Measurements from ENCODE around the gene ZNF493. TPM values are rescaled to one million over a fixed set of nuclear protein-coding genes. Genes with fewer than 3 reads are reported as not detected.

Gene ZNF493
- total and polyA plus RNA-seq, 2 donors (not counting 3 experiments of a cell fraction or from before 2014, with no cell fraction given): 2.4 to 8.0 TPM

GRCh38 chr19:21434967-21435544 lies 38.1 kb downstream of the ZNF493 start:
- H3K4me1 ChIP-seq (ENCODE audit: control insufficient read depth, extremely low read depth, insufficient read depth, low read length): no peaks in the 10 kb centered on the region
- H3K4me3 ChIP-seq (replicated peaks in 1 of 3; ENCODE audit: insufficient read depth in 1 of 3, low read depth in 1 of 3, low read length in 3 of 3): no peak overlapping the region
- no peaks in the 10 kb centered on the region for H3K79me2 ChIP-seq (ENCODE audit: control insufficient read depth, insufficient read depth, low read length)
- FAIRE-seq: no peak
- ChIA-PET POLR2A (interaction anchor here (0.7 kb wide), 1 partner anchor 1350 kb away, joined by 3 read pairs; no protein-coding TSS in a partner anchor), CTCF (no interaction called here)
- H3K4me2 ChIP-seq (ENCODE audit: insufficient read depth, low read length): no peak overlapping the region
- no peaks in the 10 kb centered on the region for H3K27me3 ChIP-seq (ENCODE audit: control insufficient read depth in 2 of 2, insufficient read depth in 2 of 2, low read length in 2 of 2)
- BruUV-seq (replicated peaks): no TSS peak
- no peaks in the 10 kb centered on the region for H3K9me3 ChIP-seq (replicated peaks; ENCODE audit: control insufficient read depth, insufficient read depth, low read length)
- no peaks in the 10 kb centered on the region for H3K9me1 ChIP-seq (replicated peaks; ENCODE audit: control insufficient read depth, extremely low read depth, insufficient read depth, low read length)
- H3K27ac ChIP-seq (ENCODE audit: insufficient read depth, low read depth, low read length): no peak overlapping the region
- no peaks in the 10 kb centered on the region for H4K20me1 ChIP-seq (replicated peaks; ENCODE audit: control insufficient read depth, extremely low read depth, insufficient read depth, low read length)
- DNase-seq (ENCODE audit: low read depth, low spot score): no peak
- no peak overlapping the region for H2AFZ ChIP-seq (ENCODE audit: low read depth, low read length)
- no peak overlapping the region for H3K9ac ChIP-seq (replicated peaks; ENCODE audit: extremely low read depth, insufficient read depth, low read length)
- intact Hi-C loops (cut with micrococcal nuclease): no loop called here
- dilution Hi-C loops (cut with MboI; ENCODE audit: extremely low pct_ligation_motif_present, low sequenced_read_pairs): no loop called here
- H3K36me3 ChIP-seq (ENCODE audit: control insufficient read depth in 2 of 2, extremely low read depth in 1 of 2, insufficient read depth in 2 of 2, low read length in 2 of 2): no peaks in the 10 kb centered on the region
- TF ChIP-seq GATA2 (IDR thresholded peaks at IDR 0.05; ENCODE audit: insufficient read depth, insufficient read length, low read depth, low read length) (no peak), POLR2A (IDR thresholded peaks at IDR 0.05; ENCODE audit: low read depth, low read length) (no peak), CTCF (IDR thresholded peaks at IDR 0.05; ENCODE audit: extremely low read depth in 1 of 2, insufficient read depth in 1 of 2, low read depth in 1 of 2, low read length in 2 of 2) (no peak), JUN (IDR thresholded peaks at IDR 0.05; ENCODE audit: borderline replicate concordance, insufficient read depth, insufficient read length, low read depth) (no peak)

- H3K4me1 ChIP-seq (ENCODE audit: control insufficient read depth, extremely low read depth, insufficient read depth, low read length): no peaks in the 10 kb centered on the region
- no peaks in the 10 kb centered on the region for H4K20me1 ChIP-seq (replicated peaks; ENCODE audit: control insufficient read depth, extremely low read depth, insufficient read depth, low read length)
- no peak overlapping the region for H3K4me3 ChIP-seq (replicated peaks in 1 of 3; ENCODE audit: insufficient read depth in 1 of 3, low read depth in 1 of 3, low read length in 3 of 3)
- intact Hi-C loops (cut with micrococcal nuclease) (no loop called here), dilution Hi-C loops (cut with MboI; ENCODE audit: extremely low pct_ligation_motif_present, low sequenced_read_pairs) (no loop called here)
- H3K79me2 ChIP-seq (ENCODE audit: control insufficient read depth, insufficient read depth, low read length): no peaks in the 10 kb centered on the region
- no peaks in the 10 kb centered on the region for H3K9me1 ChIP-seq (replicated peaks; ENCODE audit: control insufficient read depth, extremely low read depth, insufficient read depth, low read length)
- no peaks in the 10 kb centered on the region for H3K27me3 ChIP-seq (ENCODE audit: control insufficient read depth in 2 of 2, insufficient read depth in 2 of 2, low read length in 2 of 2)
- TF ChIP-seq POLR2A (IDR thresholded peaks at IDR 0.05; ENCODE audit: low read depth, low read length) (no peak), MYC (IDR thresholded peaks at IDR 0.05; ENCODE audit: low read depth, low read length) (no peak), JUN (IDR thresholded peaks at IDR 0.05; ENCODE audit: borderline replicate concordance, insufficient read depth, insufficient read length, low read depth) (no peak), EZH2 (IDR thresholded peaks at IDR 0.05; ENCODE audit: borderline replicate concordance, low read depth, low read length, severe bottlenecking) (no peak), FOS (IDR thresholded peaks at IDR 0.05; ENCODE audit: borderline replicate concordance, insufficient read depth, low read length) (no peak), POLR2AphosphoS5 (IDR thresholded peaks at IDR 0.05; ENCODE audit: insufficient read depth, low read depth, low read length) (no peak), MAX (IDR thresholded peaks at IDR 0.05; ENCODE audit: insufficient read depth, insufficient read length) (no peak), GATA2 (IDR thresholded peaks at IDR 0.05; ENCODE audit: insufficient read depth, insufficient read length, low read depth, low read length) (no peak), CTCF (IDR thresholded peaks at IDR 0.05; ENCODE audit: extremely low read depth in 1 of 2, insufficient read depth in 1 of 2, low read depth in 1 of 2, low read length in 2 of 2) (no peak)
- no peaks in the 10 kb centered on the region for H3K9me3 ChIP-seq (replicated peaks; ENCODE audit: control insufficient read depth, insufficient read depth, low read length)
- H2AFZ ChIP-seq (ENCODE audit: low read depth, low read length): no peak overlapping the region
- ChIA-PET CTCF (no interaction called here), POLR2A (no interaction called here)
- FAIRE-seq (no peak), DNase-seq (ENCODE audit: low read depth, low spot score) (no peak)
- BruUV-seq (replicated peaks): no TSS peak
- no peak overlapping the region for H3K27ac ChIP-seq (ENCODE audit: insufficient read depth, low read depth, low read length)
- no peak overlapping the region for H3K4me2 ChIP-seq (ENCODE audit: insufficient read depth, low read length)
- H3K9ac ChIP-seq (replicated peaks; ENCODE audit: extremely low read depth, insufficient read depth, low read length): no peak overlapping the region
- H3K36me3 ChIP-seq (ENCODE audit: control insufficient read depth in 2 of 2, extremely low read depth in 1 of 2, insufficient read depth in 2 of 2, low read length in 2 of 2): no peaks in the 10 kb centered on the region
These were observed 42.3 kb downstream of the ZNF493 start for GRCh38 chr19:21439201-21439751.

Measured in endothelial cell of umbilical vein (primary cell).